HG03103 (cell line): ENCODE results near the gene DICER1.

Experiments
- ATAC-seq: cut with Tn5 transposase; IDR thresholded peaks from one replicate; pipeline ENCODE4 v1.9.1; 2021; ENCODE audit warnings: low read depth; ENCODE audit not compliant: unreplicated experiment

DICER1 gene

DNA sequence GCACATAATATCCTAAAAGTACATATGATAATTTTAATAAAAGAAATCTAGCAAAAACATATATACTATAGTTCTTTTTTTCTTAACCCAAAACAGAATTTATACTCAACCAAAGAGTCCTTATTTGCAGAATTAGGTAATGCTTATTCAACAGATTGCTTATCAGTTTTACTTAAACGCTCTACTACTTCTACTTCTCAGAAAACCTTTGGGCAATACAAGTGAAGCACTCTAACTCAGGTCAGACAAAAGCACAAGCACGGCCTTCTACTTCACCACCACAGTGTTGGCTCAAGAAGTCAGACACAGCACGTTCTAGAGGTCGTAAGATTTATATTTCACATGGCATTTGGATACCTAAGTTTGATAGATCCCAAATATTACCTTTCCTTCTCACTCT is 29.2 kb downstream of the DICER1 start:
- ATAC-seq: no peak

- no peak for ATAC-seq
Observed at GRCh38 chr14:95127531-95127911, 29.8 kb downstream of the DICER1 start.

DNA sequence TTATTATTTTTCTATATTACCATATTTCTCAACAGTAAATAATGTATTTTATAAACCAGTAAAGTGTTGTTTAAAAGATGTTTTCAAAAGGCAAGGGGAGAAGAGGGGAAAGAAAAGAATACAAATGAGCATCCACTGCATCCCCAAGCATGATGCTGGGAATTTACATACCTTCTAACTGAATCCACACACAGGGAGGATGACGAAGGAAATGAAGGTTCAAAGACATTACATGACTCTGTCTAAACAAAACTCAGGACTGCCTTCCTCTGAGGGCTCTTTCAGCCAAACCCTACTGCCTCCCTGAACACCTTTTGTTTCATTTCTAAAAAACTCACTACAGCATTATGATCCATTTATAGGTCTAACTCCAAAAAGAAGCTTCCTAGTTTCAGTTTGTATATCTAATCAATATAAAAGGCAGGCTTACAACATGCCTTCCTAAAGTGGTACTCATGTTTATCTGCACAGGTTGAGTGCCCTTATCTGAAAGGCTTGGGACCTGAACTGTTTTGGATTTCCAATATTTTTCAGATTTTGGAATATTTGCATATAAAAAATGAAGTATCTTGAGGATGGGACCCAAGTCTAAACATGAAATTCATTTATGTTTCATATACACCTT is 30.3 kb downstream of the DICER1 start:
- ATAC-seq: no peak

DNA sequence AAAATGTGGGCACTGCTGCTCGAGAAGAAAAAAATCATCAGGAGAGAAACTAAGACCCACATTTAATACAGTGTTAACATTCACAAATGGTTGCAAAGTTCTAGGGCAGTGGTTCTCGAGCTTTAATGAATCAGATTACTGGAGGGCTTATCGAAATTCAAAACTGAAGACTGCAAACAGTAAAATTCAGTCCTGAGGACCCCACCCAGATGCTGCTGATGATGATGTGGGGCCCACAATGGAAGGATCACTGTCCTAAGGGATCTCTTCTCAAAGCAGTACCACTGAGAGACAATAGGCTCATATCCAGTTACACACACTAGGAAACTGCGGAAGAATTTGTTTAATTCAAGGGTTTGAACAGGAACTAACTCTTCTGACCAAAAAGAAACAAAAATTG is 31.4 kb downstream of the DICER1 start:
- ATAC-seq: no peak

GRCh38 chr14:95125221-95125620 is 32.1 kb downstream of the DICER1 start:
- ATAC-seq: no peak

DNA sequence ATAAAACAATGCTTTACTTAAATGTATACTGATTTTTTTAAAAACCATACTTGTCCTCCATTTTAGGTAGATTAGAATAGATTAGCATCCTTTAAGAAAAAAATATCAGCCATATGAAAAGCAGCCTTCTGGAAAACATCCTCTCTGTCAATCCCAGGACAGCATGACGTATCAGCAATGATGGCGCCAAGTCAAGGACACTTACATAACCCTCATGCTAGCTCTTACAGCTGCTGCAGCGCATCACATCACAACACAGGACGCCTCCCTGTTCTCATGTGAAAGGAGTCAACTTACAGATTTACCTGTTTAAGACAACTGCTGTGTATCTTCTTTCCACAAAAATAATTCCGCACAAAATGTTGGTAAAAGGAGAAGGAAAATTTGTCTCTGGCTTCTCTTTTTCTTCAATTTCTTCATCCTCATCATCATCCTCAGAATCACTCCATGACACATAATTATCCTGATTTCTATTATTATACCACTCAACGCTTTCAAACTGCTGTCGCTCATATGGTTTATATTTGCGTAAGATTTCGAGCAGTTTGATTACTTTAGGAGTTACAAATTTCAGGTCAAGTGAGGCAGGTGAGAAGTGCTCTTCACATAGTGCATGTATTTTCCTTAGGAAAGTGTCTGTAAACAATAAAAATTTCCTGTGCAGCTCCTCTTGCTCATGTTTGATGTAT is 33.3 kb downstream of the DICER1 start:
- ATAC-seq: no peak

GRCh38 chr14:95122621-95122945 is 34.7 kb downstream of the DICER1 start:
- ATAC-seq: no peak

- ATAC-seq: no peak
Observed at GRCh38 chr14:95121911-95122620, 35.3 kb downstream of the DICER1 start.

DNA sequence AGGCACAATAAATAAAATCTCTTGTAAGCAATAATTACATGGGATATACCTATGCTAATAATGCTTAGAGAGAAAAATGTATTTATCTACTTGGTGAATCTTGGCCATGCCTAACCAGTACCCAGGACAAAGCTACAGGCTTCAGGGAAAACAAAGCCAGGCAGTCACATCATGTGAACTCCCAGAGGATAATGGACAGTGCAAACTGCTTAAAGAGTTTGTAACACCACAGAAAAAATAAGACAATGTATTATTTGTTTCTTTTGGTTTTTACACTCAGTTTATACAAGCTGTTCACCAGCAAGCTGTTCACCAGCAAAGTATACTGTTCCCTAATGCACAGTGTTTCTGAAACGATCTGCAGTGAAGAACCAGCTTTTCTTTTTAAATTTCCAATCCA is 38.0 kb downstream of the DICER1 start:
- ATAC-seq: no peak

DNA sequence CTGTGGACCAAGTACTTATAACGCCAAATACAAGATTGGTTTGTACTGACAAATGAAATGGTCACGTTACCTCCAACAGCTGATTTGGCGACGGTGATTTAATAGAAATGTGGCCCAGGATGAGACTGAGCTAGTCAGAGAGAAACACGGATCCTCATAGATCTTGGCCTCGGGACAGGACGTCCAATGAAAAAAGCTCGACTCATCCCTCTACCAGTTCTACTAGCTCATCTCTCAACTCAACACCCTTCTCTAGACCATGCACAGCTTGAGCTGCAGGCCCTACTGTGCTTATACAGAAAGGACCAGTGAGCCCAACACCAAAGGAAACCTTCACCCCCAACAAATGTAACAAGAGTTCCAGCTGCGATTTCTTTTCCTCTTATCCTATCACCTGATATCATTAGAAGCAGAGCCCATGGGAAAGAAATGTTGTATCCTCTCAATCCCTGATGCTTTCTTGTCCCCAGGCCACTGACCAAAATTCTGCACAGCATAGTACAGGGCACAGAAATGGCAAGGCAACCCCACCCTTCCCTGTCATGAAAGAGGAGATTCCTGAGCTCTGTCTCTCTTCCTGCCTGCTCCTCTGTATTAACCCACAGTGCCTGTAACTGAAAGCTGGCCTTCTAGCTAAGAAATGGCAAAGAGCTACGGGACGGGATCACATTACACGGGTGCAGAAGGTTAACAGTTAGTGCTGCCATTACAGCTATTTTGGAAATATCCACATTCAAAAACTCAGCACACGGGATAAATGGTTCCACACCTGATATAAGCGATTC is 39.2 kb downstream of the DICER1 start:
- ATAC-seq: no peak

- ATAC-seq: no peak
Observed at GRCh38 chr14:95113476-95113875, 43.9 kb downstream of the DICER1 start.

DNA sequence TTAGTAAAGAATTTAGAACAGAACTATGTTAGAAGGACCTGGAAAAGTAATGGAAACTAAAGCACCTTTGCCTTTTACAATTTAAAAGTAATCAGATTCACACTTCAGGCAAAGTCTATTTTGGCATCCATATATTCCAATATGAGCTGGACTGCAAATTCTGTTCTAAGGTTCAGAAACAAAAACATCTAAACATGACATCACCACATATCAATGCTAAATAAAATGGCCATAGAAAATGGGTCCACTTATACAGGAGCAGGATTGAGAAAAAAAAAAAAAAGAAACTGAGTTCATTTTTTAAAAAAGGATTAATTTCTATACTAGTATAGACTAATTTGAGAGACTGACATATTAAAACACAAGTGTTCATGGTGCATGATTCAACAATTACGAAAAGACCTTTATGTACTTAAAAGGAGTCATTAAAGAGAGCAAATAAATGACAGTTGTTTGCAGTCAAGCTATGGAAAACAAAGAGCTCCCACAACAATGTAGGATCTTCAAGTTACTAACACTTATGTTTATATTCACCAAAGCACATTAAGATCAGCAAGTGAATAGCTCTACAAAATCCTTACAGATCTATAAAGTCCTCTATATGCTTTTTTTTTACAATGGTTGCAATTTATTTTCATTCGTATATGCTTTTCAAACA is 45.7 kb downstream of the DICER1 start:
- ATAC-seq: no peak

DNA sequence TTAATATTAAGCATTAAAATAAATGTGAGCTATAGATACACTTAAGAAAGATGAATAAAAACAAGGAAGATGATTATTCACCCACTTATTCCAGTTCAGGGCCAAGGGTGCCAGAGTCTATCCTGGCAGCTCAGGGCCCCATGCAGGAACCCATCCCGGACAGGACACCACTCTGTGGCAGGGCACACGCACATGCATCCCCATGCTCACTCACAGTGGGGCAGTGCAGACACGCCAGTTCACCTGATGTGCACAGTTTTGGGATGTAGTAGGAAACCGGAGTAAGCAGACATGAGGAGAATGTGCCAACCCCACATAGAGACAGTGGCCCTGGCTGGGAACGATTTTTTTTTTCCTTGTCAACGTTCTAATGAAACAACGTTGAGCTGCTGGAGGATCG is 47.2 kb downstream of the DICER1 start:
- no peak for ATAC-seq

DNA sequence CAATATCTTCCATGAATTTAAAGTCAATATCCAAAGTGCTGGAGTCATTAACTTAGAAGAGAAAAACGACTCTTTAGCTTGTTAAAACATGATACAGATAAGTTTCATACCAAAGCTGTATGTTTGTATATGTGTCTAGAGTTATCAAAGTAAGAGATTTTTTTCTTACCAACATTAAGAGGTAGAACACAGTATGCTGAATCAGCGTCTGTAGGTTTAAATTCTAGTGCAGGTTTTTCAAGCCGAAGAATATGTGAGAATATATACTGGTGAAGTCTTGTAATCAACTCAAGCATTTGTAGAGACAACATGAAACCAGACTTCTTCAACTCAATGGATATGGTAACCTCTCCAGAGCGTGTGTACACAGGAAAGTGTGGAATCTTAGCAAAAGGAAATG is 49.6 kb downstream of the DICER1 start:
- no peak for ATAC-seq

DNA sequence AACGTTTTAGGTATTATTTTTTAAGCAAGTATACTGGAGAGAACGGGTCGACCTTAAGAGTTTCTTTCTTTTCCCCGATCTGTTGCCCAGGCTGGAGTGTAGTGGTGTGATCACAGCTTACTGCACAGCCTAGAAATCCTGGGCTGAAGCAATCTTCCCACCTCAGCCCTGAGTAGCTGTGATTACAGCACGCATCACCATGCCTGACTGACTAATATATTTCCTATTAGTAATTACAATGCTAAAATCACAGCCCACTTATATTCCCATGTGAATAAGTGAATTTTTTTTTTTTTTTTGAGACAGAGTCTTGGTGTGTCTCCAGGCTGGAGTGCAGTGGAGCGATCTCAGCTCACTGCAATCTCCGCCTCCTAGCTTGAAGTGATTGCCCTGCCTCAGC is 50.4 kb downstream of the DICER1 start:
- no peak for ATAC-seq

GRCh38 chr14:95104911-95105310 is 52.4 kb downstream of the DICER1 start:
- ATAC-seq: no peak

- no peak for ATAC-seq
Observed at GRCh38 chr14:95102680-95103044, 54.7 kb downstream of the DICER1 start.

- ATAC-seq: no peak
Observed at GRCh38 chr14:95101736-95102679, 55.3 kb downstream of the DICER1 start.

DNA sequence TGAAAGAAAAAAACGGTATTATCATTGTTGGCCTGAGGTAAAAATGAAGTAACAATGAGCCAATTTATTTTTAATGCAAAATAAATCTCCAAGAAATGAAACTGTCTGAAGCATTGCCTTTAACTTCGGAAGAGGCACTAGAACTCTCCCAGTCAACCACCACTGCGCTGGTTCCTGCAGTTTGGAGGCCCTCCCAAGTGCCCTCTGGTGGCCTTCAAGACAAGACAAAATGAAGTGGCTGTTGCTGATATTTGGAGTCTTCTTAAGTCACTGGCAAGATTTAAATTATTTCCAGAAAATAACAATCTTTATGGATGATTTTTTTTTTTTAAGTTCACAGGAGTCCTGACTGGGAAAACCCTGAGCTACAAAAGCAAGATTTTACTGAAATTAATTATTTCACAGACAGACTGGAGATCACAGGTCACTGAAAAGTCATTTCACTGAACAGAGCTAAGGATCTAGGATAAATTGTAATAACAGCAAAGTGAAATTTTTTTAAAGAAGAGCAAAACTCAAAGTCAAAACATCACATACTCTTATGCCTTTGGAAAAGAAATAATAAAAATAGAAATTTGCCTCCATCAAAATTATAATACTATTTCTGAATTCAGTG is 58.2 kb downstream of the DICER1 start:
- ATAC-seq: no peak
